ENCODE results near the gene FLAD1. TPM values are rescaled to one million over a fixed set of nuclear protein-coding genes. Genes with fewer than 3 reads are reported as not detected.
A peak's percentile ranks its signal among the peaks of the same experiment; 100 is the strongest.

The FLAD1 gene
- total RNA-seq, 1 donor from 2014 or later = 35.9 TPM

DNA sequence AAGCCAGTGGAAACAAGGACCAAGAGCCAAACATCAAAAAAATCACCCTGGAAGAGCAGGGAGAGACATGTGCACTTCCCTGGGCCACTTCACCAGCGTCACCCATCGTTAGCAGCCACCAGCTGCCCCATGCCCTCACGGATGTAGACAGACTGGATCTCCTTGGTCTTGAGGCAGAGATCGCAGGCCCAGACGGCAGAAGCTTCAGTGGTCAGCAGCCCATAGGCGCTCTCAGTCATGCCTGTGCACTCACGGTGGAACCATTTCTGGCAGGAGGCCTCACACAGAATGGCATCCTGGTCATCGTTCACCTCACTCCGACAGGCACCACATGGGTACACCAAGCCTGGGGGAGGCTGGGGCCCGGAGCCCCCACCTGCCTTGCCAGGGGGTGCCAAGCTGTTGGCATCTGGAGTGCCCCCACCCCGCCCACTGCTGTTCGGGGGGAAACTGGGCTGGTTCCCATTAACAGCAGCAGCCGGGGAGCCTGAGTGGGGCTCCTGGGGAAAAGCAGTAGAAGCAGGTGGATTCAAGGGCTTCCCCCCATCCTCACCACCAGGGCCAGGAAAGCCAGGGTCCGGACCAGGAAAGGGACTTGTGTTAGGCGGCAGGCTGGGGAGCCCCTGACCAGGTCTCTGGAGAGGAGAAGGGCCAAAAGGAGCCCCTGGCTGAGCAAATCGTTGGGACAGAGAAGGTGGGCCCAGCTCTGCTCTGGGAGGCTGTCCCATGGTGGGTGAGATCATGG lies 24.3 kb upstream of the FLAD1 start:
- peaks cover 64% of the 10 kb centered on the region for H3K4me1 Mint-ChIP-seq (ENCODE audit: unreplicated experiment)
- H3K27ac Mint-ChIP-seq (ENCODE audit: unreplicated experiment) = peak overlapping the region; percentile 49
- peak overlapping the region; percentile 47 for H3K4me3 Mint-ChIP-seq (ENCODE audit: unreplicated experiment)
- peaks cover 29% of the 10 kb centered on the region for H3K27me3 Mint-ChIP-seq (ENCODE audit: unreplicated experiment)
- TF ChIP-seq, protein P1, sequence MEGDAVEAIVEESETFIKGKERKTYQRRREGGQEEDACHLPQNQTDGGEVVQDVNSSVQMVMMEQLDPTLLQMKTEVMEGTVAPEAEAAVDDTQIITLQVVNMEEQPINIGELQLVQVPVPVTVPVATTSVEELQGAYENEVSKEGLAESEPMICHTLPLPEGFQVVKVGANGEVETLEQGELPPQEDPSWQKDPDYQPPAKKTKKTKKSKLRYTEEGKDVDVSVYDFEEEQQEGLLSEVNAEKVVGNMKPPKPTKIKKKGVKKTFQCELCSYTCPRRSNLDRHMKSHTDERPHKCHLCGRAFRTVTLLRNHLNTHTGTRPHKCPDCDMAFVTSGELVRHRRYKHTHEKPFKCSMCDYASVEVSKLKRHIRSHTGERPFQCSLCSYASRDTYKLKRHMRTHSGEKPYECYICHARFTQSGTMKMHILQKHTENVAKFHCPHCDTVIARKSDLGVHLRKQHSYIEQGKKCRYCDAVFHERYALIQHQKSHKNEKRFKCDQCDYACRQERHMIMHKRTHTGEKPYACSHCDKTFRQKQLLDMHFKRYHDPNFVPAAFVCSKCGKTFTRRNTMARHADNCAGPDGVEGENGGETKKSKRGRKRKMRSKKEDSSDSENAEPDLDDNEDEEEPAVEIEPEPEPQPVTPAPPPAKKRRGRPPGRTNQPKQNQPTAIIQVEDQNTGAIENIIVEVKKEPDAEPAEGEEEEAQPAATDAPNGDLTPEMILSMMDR (IDR thresholded peaks at IDR 0.05; ENCODE audit: unreplicated experiment) = no peak
- H3K36me3 Mint-ChIP-seq (ENCODE audit: low read depth, unreplicated experiment) = peaks cover 27% of the 10 kb centered on the region
- no peaks in the 10 kb centered on the region for H3K9me3 Mint-ChIP-seq (ENCODE audit: unreplicated experiment)
- DNase-seq (ENCODE audit: low spot score) = no peak

GRCh38 chr1:154959426-154959780 lies 23.7 kb upstream of the FLAD1 start:
- no peak for DNase-seq (ENCODE audit: low spot score)
- Mint-ChIP-seq H3K27ac (ENCODE audit: unreplicated experiment) (peak overlapping the region; percentile 84), H3K4me1 (ENCODE audit: unreplicated experiment) (peaks cover 61% of the 10 kb centered on the region), H3K27me3 (ENCODE audit: unreplicated experiment) (peaks cover 27% of the 10 kb centered on the region), H3K36me3 (ENCODE audit: low read depth, unreplicated experiment) (peaks cover 30% of the 10 kb centered on the region), H3K9me3 (ENCODE audit: unreplicated experiment) (no peaks in the 10 kb centered on the region), H3K4me3 (ENCODE audit: unreplicated experiment) (no peak overlapping the region)
- TF ChIP-seq, protein P1 (IDR thresholded peaks at IDR 0.05; ENCODE audit: unreplicated experiment) = no peak

- Mint-ChIP-seq H3K36me3 (ENCODE audit: low read depth, unreplicated experiment) (peaks cover 41% of the 10 kb centered on the region), H3K9me3 (ENCODE audit: unreplicated experiment) (no peaks in the 10 kb centered on the region), H3K4me1 (ENCODE audit: unreplicated experiment) (peaks cover 59% of the 10 kb centered on the region), H3K27me3 (ENCODE audit: unreplicated experiment) (peaks cover 18% of the 10 kb centered on the region), H3K27ac (ENCODE audit: unreplicated experiment) (peak overlapping the region; percentile 95), H3K4me3 (ENCODE audit: unreplicated experiment) (peak overlapping the region; percentile 95)
- DNase-seq (ENCODE audit: low spot score) = no peak
- TF ChIP-seq, protein P1 (IDR thresholded peaks at IDR 0.05; ENCODE audit: unreplicated experiment) = no peak
Observed at GRCh38 chr1:154960446-154961136, 22.6 kb upstream of the FLAD1 start.

- TF ChIP-seq, protein P1 (IDR thresholded peaks at IDR 0.05; ENCODE audit: unreplicated experiment) = peak; percentile 50
- H3K27me3 Mint-ChIP-seq (ENCODE audit: unreplicated experiment) = peaks cover 11% of the 10 kb centered on the region
- peak within 1 kb of the TSS; percentile 95 for H3K27ac Mint-ChIP-seq (ENCODE audit: unreplicated experiment)
- peaks cover 38% of the 10 kb centered on the region for H3K36me3 Mint-ChIP-seq (ENCODE audit: low read depth, unreplicated experiment)
- H3K4me1 Mint-ChIP-seq (ENCODE audit: unreplicated experiment) = peaks cover 59% of the 10 kb centered on the region
- no peaks in the 10 kb centered on the region for H3K9me3 Mint-ChIP-seq (ENCODE audit: unreplicated experiment)
- peak; percentile 85 for DNase-seq (ENCODE audit: low spot score)
- peak within 1 kb of the TSS; percentile 95 for H3K4me3 Mint-ChIP-seq (ENCODE audit: unreplicated experiment)
Observed at GRCh38 chr1:154961207-154962155, 21.7 kb upstream of the FLAD1 start, which contains the start of gene PYGO2. Gene PYGO2 (minus strand): TSS chr1:154961782. CDS start chr1:154961576, 206 bp downstream.

All from endothelial cell (in vitro differentiated cells).